Ovary (tissue), 9 donors: ENCODE results near the gene COL5A1. TPM values are rescaled to one million over a fixed set of nuclear protein-coding genes. Genes with fewer than 3 reads are reported as not detected.

Experiments
- DNase-seq, 5 donors: peaks; one replicate each; pipeline ENCODE4 v3.0.0-alpha.2; 2019 to 2020
- H3K27ac ChIP-seq, 2 donors: fragments of 200-600 bp; one replicate each; pipeline versions ENCODE4 v1.5.1 to v1.8.0; 2019 to 2022
- H3K27me3 ChIP-seq: fragments of 200-600 bp; one replicate; pipeline ENCODE4 v1.8.0; 2022
- H3K36me3 ChIP-seq: fragments of 200-600 bp; sonication (generic); one replicate; pipeline ENCODE4 v1.5.1; 2019
- H3K4me1 ChIP-seq: one replicate; pipeline ENCODE4 v1.8.1; 2013; ENCODE audit warnings: mild to moderate bottlenecking, moderate library complexity; ENCODE audit not compliant: insufficient read depth
- H3K4me3 ChIP-seq: fragments of 200-600 bp; sonication (generic); one replicate; pipeline ENCODE4 v1.5.1; 2017
- H3K9me3 ChIP-seq, 2 donors: fragments of 200-600 bp in 1 of 2; sonication (generic) in 1 of 2; one replicate each; pipeline versions ENCODE4 v1.5.1 to v1.8.1; 2013 to 2019; ENCODE audit warnings: mild to moderate bottlenecking in 1 of 2, moderate library complexity in 1 of 2
- CTCF ChIP-seq, 3 donors: fragments of 450-650 bp in 2 of 3; fragments of 200-600 bp in 1 of 3; IDR thresholded peaks; one replicate each; pipeline versions ENCODE4 v1.5.1 to v1.8.0; 2016 to 2022; ENCODE audit warnings: antibody characterized with exemption in 3 of 3, mild to moderate bottlenecking in 1 of 3
- EP300 ChIP-seq: sonication (generic); formaldehyde crosslinking; IDR thresholded peaks from one replicate; pipeline ENCODE4 v1.6.1; 2017; ENCODE audit warnings: antibody characterized with exemption
- POLR2A ChIP-seq: fragments of 450-650 bp; IDR thresholded peaks from one replicate; pipeline ENCODE4 v1.6.1; 2017; ENCODE audit warnings: antibody characterized with exemption, mild to moderate bottlenecking, moderate library complexity
- WGBS, 3 donors: extraction: QIAGEN DNeasy Blood & Tissue Kit in 1 of 3; methylation state at CpG; one replicate each; pipeline versions ENCODE4 v1.1.5 to v1.1.7; 2013 to 2017; 5-methylcytosine and 5-hydroxymethylcytosine counted together
- intact Hi-C, 4 donors: fragments of 100-400 bp; cut with DNase I; formaldehyde crosslinking; loops; one replicate each; pipeline versions ENCODE4 v1.11.0 to v1.15.1; 2022 to 2023
- polyA plus RNA-seq, 2 donors: library from polyadenylated mRNA; stranded (reverse); fragments of 200-250 nt in 1 of 2; fragments of 350-450 nt in 1 of 2; fragmentation: Illumina TruSeq in 1 of 2; extraction: RNeasy Lipid Tissue Mini Kit (QIAGEN cat#74804) in 1 of 2; gene quantifications; one replicate each; pipeline ENCODE4 v1.2.3, GENCODE V29; 2013 to 2014
- total RNA-seq, 7 donors: library from RNA; depleted of rRNA in 2 of 7; stranded (reverse); fragments of >200 nt in 2 of 7; fragmentation: NEBNext Ultra II Directional in 3 of 7; extraction: Animal tissue kit (Norgen Biotek cat#: 25700) in 3 of 7; gene quantifications; one replicate each; pipeline versions ENCODE4 v1.1.0 to v1.2.4, GENCODE V29; 2016 to 2023
- donor health status: DM: no; HTN: no; CAD: no; lungs with moderate emphysema.
- donor health status: DM: no; HTN: no; CAD: no.
- donor health status: Bipolar disorder and iron deficiency.
- donor health status: DM: yes; HTN: yes; CAD: no.
- donor health status: DM: no; HTN: no; CAD: no.
- donor health status: DM: yes; HTN: yes; CAD: no.

Gene COL5A1
- total and polyA plus RNA-seq, 9 donors: 28.1 to 117 (median 54.6) TPM

GRCh38 chr9:134601764-134602163 lies 39.8 kb upstream of the COL5A1 start:
- H3K36me3 ChIP-seq: no peaks in the 10 kb centered on the region
- H3K4me1 ChIP-seq: peaks cover 1% of the 10 kb centered on the region
- intact Hi-C loops: no loop called here
- WGBS, 3 donors: 91 to 97% (median 94%) methylated on average over 7 of the region's 7 CpGs
- H3K9me3 ChIP-seq: no peaks in the 10 kb centered on the region
- no peaks in the 10 kb centered on the region for H3K27me3 ChIP-seq
- no peak for DNase-seq
- TF ChIP-seq POLR2A (no peak), CTCF (IDR thresholded peaks at IDR 0.05) (no peak), EP300 (no peak)
- no peak overlapping the region for H3K4me3 ChIP-seq
- no peak overlapping the region for H3K27ac ChIP-seq

DNA sequence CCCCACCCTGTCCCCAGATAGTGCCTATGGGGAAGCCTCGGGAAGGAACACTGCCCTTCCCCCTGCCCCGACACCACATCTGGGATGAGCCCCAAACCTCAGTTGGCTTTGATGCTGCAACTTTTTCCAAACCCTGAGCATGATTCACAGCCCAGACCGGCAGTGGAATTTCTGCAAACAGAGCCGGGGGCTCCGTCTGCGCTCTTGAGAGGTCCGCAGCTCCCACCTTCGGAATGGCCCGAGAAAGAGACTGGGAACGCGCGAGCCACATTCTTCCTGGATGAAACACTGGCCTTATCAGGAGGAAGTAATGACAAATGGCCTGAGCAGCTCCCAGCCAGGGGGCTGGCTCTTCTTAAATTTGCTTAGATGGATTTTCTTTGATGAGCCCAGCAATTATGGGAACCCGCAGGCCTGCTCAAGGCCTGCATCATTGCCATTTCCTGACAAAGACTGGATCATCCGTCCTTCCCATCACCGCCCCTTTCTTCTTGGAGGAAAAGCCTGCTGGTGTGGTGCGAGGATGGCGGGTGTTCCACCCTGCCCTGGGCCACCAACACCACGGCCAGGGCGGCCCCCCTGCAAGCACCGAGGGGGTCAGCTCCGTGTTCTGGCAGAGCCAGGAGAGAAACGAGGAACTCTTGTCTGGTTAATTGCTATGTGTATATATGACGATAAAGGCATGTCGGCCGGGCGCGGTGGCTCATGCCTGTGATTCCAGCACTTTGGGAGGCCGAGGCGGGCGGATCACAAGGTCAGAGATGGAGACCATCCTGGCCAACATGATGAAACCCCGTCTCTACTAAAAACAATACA lies 38.8 kb upstream of the COL5A1 start:
- no peak for TF ChIP-seq CTCF (IDR thresholded peaks at IDR 0.05)
- no peak for TF ChIP-seq EP300
- no peak for TF ChIP-seq POLR2A
- 34 to 41% (median 34%) methylated on average over 31 of the region's 31 CpGs for WGBS, 3 donors
- H3K4me3 ChIP-seq: no peak overlapping the region
- peaks cover 1% of the 10 kb centered on the region for H3K4me1 ChIP-seq
- H3K27me3 ChIP-seq: no peaks in the 10 kb centered on the region
- no peaks in the 10 kb centered on the region for H3K36me3 ChIP-seq
- no peak overlapping the region for H3K27ac ChIP-seq
- no peaks in the 10 kb centered on the region for H3K9me3 ChIP-seq
- intact Hi-C loops: no loop called here
- peak in 4 of 5 donors; percentile 48 to 60 (median 56) for DNase-seq

DNA sequence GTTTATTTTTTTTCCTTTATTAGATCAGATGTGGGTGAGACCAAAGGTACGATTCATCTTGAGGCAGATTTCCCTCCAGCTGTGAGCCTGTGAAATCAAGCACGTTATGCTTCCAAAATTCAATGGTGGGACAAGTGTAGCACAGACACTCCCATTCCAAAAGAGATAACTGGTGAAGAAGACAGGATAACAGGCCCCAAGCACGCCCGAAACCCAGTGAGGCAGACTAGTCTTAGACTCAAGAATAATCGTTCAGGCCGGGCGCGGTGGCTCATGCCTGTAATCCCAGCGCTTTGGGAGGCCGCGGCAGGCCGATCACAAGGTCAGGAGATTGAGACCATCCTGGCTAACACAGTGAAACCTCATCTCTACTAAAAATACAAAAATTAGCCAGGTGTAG lies 36.8 kb upstream of the COL5A1 start:
- Histone ChIP-seq H3K4me1 (peaks cover 1% of the 10 kb centered on the region), H3K27me3 (no peaks in the 10 kb centered on the region), H3K4me3 (no peak overlapping the region), H3K36me3 (no peaks in the 10 kb centered on the region), H3K27ac (no peak overlapping the region), H3K9me3 (no peaks in the 10 kb centered on the region)
- intact Hi-C loops: no loop called here
- peak in 1 of 5 donors; percentile 10 for DNase-seq
- TF ChIP-seq CTCF (IDR thresholded peaks at IDR 0.05) (no peak), EP300 (no peak), POLR2A (no peak)
- WGBS, 3 donors: 96 to 97% (median 97%) methylated on average over 12 of the region's 12 CpGs

GRCh38 chr9:134605351-134605965 lies 36.1 kb upstream of the COL5A1 start:
- H3K4me1 ChIP-seq: peaks cover 1% of the 10 kb centered on the region
- WGBS, 3 donors: 83 to 95% (median 88%) methylated on average over 6 to 8 of the region's 8 CpGs
- DNase-seq: no peak
- no peaks in the 10 kb centered on the region for H3K36me3 ChIP-seq
- no peaks in the 10 kb centered on the region for H3K27me3 ChIP-seq
- no peaks in the 10 kb centered on the region for H3K9me3 ChIP-seq
- intact Hi-C loops: no loop called here
- no peak overlapping the region for H3K27ac ChIP-seq
- no peak for TF ChIP-seq CTCF (IDR thresholded peaks at IDR 0.05)
- TF ChIP-seq POLR2A: no peak
- TF ChIP-seq EP300: no peak
- no peak overlapping the region for H3K4me3 ChIP-seq
